Stromal cell of bone marrow (primary cell): Measurements from ENCODE around the gene PIMREG.

Source experiments
- DNase-seq: peaks from one replicate; pipeline ENCODE4 v3.0.0-alpha.2; 2012; ENCODE audit warnings: low read depth

The PIMREG gene, protein sequence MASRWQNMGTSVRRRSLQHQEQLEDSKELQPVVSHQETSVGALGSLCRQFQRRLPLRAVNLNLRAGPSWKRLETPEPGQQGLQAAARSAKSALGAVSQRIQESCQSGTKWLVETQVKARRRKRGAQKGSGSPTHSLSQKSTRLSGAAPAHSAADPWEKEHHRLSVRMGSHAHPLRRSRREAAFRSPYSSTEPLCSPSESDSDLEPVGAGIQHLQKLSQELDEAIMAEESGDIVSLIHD

DNA sequence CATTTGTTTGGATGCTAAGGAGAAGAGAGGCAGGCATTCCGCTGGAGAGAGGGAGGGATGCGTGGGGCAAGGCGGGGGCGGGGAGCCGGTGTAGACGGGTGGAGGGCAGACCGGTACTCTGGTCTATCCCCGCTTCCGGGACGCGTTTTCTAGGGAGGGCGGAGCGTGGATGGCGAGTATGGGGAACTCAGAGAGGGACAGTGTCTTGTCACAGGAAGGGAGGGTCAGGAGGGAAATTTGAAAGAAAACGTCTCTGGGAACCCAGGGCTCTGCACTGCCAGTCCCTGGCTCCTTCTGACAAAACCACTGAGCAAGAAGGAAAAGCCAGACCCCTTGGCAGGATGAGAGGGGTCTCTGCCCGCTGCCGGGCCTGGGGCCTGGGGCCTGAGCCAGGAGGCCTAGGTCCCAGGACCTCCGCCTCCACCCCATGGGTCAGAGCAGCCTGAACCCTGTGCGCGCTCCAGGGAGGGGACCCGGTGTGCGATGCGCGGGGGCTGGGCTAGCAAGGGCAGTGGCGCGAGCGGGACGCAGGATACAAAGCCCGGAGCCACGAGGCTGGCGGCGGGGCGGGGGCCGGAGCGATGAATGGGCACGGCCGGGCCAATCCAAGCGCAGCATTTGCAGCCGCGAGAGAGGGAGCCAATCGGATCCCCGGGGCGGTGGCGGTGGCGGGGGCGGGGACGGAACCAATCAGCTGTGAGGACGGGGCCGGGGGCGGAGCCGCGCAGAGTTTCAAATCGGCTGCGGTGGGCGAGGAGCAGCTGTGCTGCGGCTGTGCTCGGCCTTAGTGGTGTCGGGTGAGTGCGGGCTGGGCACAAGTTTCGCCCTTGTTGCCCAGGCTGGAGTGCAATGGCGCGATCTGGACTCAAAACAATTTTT lies at the start of gene PIMREG:
PIMREG (plus strand) TSS at position 764 of the 879 bp plus-strand sequence. CDS start 656 bp downstream, outside the sequence.
- peak; percentile 88 for DNase-seq

DNA sequence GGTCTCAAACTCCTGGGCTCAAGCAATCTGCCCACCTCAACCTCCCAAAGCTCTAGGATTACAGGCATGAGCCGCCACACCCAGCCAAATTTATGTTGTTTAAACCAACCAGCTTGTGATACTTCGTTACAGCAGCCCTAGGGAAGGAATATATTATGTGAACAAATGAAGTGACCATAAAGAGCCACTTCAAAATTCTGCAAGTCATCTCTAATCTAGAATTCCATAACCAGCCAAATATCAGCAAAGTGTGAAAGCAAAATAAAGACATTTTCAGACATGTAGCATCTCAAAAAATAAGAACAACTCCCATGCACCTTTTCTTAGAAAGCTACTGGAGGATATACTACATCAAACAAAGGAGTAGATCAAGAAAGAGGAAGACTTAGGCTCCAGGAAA lies 45.3 kb upstream of the PIMREG start:
- DNase-seq, result no peak

DNA sequence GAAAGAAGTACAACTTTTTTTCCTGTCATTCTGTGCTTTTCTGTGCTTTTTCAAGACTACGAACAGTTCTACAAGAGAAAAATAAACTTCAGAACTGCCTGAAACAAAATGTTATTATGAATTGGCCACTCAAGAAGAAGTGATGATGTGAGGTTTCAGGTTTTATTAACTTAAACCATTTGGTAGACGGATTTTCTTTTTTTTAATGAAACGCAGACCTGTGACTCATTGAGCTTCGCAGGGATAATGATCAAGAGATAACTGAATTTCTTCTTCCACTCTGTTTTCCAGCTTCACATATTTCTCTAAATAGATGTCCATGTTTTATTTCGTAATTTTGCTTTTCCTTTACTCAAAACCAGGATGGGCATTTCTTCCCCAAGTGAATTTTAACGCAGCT lies 42.0 kb upstream of the PIMREG start:
- no peak for DNase-seq

DNA sequence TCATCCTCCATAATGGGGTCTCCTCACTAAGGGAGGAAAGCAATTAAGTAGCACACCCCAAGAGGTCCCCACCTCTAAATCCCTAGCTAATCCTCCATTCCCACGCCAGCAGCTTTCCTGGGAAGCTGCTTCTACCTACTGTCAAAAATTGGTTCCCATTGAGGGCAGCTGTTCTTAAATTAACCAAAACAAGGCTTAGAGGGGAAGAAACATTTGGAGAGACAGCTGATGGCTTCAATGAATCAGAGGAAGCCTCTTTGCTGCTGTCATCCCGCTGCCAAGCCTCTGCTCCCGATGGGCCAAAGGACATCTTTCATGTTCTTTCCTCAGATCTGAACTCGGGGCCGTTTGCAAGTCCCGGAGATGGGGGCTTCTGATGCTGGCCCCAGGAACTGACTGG lies 36.0 kb upstream of the PIMREG start:
- DNase-seq, result no peak

DNA sequence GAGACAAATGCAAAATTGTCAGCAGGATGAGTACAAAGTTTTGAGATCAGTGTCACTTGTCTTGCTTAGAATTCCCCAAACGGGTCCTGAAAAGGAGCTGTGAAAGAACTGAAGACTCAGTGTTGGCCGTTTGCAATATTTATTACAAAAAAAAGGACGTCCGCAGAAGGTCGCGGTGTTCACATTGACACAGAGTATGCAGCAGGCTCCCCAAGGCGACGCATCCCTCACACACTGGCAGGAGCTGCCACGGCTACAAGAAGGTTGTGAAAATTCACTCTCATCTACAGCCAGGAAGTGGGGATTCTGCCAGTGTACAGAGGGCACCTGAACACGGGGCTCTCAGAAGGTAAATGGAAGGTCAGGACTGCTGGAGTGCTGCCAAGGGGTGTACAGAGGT lies 35.5 kb upstream of the PIMREG start:
- no peak for DNase-seq

DNA sequence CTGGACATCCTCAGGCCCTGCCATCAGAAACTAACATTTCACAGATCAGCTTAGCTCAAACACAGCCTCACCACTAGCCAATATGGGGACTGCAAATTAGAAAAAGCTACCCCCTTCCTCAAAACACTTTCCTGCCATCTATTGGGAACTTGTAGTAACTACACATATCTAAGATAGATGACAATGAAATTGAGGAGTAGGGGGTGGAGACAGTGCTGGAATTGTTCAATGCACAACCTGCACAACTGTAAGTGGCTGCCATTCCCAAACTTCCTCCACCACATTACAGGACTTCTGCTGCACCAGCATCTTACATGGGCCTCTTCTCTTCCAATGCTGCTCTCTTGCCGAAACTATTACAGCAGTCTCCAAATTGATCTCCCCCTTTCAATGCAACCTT lies 31.2 kb upstream of the PIMREG start:
- no peak for DNase-seq

DNA sequence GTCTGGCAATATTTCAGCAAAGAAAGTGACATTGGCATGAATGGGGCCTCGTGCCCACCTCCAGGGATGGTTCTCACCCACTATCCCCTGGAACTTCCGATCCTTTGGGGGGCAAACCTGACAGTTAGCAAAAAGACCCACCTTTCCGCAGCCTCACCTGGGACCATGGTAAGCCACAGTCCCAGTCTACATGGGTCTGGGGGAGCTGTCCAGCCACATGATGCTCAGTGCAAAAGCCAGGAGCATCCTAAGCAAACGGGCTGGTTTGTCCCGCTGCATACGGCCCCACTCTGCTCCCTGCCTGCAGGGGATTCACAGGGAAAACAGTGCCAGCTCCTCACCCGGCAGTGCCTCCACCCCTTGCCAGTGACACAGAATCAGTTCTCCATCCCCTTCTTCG lies 28.6 kb upstream of the PIMREG start:
- no peak for DNase-seq

DNA sequence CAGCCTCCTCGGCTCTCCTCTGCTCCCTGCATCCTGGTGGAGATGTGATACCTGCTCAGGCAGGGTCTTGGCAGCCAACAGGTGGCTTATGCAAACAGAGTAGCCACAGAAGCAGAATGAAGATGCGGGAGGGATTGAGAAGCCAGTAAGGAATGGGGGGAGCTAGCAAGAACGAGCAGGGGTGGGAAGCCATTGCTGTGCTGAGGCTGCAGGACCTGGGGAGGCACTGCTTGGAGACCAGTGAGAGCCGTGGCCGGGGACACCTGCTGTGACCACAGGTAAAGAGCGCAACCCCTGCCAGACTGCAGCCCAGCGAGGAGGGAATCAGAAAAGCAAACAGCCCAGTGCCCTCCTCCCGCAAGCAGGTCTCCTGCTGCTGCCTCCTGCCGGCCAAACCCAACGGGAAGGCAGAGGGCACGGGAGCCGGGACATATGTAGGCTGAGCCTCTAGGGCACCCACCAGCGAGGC lies 24.0 kb upstream of the PIMREG start:
- no peak for DNase-seq

DNA sequence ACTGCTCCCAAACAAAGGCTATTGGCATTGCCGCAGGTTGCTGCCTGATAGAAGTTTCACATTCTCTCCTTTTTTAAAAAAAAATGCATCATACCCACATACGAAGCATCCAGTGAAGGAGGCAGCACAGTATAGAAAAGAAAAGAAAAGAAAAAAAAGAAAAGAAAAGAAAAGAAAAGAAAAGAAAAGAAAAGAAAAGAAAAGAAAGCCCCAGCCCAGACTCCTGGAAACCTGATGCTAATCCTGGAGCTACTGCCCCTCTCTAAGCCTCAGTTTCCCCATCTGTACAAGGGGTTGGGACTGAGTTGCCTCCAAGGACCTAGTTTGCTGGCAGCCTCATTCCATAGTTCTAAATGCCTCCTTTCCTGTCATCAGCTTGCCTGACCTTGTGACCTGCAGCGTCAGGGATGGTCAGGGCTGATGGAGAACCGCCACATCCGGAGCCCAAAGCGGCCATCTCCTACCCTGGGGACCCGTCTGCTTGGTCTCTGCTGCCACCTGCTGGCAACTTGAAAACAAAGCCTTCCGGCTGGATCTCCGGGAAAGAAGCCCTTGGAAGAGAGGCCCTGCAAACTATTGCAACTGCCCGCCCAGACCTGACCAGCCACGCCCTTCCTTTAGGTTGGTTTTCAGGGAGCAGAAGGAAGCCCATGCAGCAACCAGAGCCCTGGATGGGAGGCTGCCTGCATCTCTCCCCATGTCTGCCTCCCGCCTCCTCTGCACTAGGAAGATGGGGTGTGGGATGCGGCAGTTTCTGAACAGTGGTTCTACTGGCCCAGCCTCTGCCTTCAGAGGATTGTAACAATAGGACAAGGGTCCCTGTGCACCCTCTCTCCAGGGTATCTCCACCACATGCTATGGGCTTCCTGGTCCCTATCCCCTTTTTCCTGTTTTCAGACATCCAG lies 22.3 kb upstream of the PIMREG start:
- peak; percentile 53 for DNase-seq

DNA sequence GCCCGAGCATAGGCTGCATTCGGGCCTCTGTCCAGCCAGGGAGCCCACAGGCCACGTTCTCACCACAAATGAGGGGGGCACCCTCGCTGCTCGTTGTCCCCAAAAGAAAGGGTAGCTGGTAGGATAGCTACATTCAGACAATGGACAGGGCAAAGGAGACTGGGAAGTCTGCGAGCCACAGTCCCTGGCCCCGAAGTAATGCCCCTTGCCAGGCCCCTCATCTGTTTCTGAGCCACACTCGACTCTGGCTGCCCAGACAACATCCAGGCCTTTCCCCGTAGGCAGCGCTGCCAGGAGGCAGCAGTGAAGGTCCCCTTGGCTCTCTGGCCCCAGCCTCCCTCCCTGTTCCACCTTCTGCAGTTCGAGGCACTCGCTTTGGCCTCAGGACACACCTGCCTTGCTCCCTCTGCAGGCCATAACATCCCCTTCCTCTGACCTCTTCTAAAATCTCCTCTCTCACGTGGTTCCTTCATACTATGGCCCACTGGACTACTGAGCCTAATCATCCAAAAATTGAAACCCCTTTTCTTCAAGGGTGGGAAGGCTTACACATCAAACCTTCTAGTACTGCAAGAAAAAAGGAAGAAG lies 21.5 kb upstream of the PIMREG start:
- DNase-seq, result no peak

DNA sequence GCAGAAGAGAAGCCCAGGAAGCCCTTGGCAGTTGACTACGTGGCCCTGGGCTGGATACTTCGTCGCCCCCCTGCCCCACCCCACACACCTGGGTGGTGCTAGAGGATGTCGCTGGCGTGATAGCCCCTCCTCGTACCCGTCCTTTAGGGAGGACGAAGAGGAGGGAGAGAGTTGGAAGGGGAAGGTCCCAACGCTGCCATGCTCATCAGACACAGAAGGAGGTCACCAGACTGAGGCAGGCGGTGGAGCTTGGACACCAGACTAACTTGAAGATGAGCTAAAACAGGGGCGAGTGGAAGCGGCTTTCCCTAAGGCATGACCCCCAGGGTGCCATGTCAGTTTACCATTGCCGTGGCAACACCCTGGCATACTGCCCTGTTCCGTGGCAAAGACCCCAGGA lies 20.3 kb upstream of the PIMREG start:
- no peak for DNase-seq

DNA sequence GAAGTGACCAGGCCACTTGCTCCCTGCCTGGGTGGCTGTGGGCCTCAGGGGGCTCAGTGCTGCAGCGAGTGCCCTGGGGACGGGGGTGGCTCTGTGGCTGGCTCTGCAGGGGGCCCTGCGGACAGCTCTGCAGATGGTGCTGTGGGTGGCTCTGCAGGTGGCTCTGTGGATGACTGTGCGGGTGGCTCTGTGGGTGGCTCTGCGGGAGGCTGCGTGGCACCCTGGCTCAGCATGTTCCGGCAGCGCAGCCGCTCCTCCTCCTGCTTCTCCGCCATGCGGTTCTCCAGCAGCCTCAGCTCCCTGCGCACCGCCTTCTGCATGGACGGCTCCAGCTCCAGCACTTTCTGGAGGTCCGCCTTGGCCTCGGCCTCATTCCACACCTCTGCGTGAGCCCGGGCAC lies 18.8 kb upstream of the PIMREG start:
- DNase-seq, result no peak

DNA sequence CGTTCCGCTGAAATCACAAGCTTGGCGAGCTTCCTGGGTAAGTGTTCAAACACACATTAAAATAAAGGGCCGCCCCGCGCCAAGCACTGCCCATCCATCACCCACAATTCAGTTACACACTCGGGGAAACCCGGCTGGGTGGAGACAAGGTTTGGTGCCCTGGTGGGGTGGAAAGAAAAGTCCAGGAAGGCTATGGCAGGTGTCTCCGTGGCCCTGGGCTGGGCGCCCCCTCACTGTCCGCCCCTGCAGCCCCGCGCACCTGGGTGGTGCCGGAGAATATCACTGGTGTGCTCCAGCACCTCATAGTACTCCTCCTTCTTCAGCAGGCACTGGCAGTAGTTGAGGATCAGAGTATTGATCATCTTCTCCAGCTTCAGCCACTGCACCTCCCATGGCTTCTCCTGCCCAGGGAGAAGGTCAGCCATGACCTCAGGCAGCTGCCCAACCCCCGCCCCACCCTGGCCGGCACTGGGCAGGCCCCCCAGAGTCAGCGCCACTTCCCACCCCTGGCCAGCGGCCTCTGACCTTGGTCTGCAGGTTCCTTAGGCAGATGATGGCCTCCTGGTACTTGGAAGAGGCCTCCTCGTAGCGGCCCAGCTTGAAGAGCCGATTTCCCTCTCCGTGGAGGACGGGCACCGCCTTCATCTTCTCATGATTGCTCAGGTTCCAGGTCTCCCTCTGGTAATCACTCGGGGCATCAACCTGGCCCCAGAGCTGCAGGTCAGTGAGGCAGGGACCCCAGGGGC lies 17.7 kb upstream of the PIMREG start:
- DNase-seq, result no peak

DNA sequence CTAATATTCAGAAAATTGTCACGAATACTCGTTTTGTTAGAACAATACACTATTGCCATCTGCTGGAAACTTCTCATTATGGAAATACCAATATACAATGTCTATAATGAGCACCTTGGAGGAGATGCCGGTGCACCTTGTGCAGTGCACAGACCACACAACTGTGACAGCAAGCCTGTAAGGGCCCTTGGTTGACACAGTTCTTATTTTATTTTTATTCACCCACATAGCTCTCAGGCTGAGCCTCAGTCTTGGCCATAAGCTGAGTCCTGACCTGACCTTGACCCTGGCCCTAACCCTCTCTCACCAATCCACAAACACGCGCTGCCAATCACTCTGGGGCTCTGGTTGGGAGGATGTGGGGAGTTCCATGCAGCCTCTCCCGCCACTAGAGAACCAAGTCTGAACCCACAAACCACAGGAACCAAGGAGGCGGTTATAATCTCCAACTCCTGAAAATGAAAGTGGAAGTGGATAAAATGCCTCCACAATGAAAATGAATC lies 16.9 kb upstream of the PIMREG start:
- DNase-seq, result peak; percentile 52

DNA sequence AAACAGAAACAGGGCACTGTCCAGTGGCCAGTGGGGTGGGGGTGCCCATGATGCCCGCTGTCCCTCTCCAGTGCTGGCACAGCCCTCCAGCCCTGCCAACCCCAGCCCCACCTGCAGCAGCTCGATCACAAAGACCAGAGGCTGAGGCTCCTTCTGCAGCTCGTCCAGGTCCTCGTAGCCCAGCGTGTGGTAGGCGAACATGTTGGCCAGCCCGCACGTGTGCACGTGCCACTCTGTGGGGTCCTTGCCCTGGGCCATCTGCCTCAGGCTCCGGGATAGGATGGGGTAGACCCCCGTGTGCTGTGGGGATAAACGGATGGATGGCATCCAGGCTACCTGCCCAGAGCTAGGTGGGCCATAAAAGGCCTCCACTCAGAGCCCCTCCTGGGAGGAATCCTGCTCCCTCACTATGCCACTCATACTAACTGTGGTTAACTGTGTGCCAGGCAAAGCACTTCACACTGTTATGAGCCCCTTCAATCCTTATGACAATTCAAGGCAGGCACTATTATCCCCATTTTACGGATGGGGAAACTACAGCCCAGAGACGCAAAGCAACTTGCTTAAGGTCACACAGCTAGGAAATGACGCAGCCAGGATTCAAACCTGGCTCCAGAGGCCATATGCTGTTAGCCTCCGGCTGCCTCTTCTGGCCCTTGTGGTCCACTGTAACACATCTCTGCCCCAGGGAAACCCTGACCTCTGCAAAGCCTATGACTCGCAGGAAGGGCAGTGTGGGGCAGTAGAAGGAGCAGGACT lies 15.9 kb upstream of the PIMREG start:
- DNase-seq, result no peak

DNA sequence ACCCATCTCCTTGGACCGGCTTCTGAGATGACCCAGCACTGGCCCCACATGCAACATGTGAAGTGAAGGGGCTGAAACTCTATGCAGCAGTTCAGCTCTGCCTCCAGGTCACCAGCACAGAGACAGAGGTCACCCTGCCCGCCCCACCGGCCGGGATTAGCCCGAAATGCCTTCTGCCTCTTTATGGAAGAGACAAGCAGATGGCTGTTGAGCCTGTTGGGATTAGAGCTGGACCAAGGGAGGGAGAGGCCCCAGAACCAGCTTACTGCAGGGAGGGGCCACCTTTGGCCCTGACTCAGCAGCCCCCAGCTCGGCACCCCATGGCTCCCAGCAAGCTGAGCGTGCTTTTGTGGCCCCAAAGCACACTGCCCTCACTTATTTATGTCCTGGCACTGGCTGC lies 15.0 kb upstream of the PIMREG start:
- no peak for DNase-seq

DNA sequence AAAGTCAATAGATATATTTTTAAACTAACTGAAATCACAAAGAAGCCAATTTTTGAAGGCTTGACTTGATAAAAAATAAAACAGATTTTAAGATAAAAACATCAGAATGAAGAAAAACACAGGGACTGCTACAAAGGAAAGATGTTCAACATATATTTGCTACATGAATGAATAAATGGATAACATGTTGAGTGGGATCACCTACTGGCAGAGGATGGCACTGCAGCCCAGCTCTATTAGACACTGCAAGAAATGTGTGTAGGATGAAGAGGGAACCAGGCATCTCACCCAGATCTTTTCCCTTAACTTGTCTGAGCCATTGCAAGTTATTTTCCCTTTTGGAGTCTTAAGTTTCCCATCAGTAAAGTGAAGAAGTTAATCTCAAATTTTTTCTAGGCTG lies 13.5 kb upstream of the PIMREG start:
- DNase-seq, result no peak

DNA sequence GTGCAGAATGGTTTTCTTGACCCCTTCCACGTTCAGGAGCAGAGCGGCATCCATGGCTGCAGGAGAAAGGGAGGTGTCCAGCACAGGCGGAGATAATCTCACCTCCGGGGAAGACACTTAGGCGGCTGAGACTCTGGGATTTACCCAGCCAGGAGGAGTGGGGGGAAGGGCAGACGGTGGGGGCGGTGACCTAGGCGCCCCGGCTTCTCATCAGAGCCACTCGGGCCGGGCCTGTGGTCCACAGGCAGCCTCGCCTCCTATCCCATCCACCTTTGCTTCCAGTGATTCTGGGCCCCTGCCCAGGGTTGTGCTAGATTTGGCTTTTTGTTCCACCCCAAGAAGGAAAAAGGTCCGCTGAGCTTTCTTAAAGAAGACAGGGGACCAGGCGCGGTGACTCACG lies 9.2 kb upstream of the PIMREG start, which contains the start of gene AIPL1:
AIPL1 (minus strand) TSS at position 71 of the 400 bp plus-strand sequence; CDS start at position 54, 17 bp downstream.
- DNase-seq, result no peak

DNA sequence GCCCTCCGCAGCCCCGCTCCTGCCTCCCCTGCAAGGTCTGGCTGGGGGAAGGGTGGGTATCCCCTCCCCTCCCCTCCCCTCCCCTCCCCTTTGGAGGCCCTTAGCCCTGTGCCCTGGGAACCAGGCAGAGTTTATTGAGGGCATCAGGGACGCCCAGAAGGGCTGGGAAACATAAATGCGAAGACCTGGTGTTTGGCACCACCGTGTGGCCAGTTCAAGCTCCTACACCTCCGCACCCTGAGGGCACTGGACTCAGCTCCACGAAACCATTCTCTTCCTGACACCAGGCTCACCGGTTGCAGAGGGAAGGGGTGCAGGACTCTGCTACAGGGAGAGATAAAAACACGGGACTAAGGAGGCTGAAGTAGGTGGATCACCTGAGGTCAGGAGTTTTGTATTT lies 8.3 kb upstream of the PIMREG start:
- DNase-seq, result peak; percentile 41

DNA sequence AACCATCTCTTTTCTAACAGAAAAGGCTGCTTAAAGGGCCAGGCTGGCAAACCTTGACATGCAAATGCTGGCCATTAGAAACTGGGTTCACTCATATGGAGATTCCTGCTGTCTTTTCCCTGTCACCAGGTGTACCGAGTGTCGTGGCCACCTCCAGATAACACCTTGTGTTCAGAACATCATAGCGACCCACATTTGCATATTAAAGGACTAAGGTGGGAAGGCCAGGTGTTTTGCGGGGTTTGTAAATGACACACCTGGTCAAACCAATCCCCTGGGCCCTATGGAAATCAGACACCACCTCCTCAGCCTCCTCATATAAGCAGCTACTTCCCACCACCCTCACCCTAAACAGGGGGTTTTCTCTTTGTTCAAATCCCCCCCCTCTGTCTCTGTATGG lies 6.8 kb upstream of the PIMREG start:
- DNase-seq, result no peak
